Progenitor cell of endocrine pancreas (in vitro differentiated cells): ENCODE results near the gene ASIC3. TPM values are rescaled to one million over a fixed set of nuclear protein-coding genes. Genes with fewer than 3 reads are reported as not detected.
"Not testable (repeated sequence)": the region's sequence is repeated elsewhere in the genome, so short reads cannot be mapped to it uniquely, and the experiment has no call there.

ENCODE experiments used
- DNase-seq: peaks from one replicate; pipeline ENCODE4 v3.0.0; 2021; ENCODE audit warnings: low spot score; ENCODE audit not compliant: unreplicated experiment
- H3K27ac Mint-ChIP-seq: 2 replicates; pipeline ENCODE4 v1.8.0; 2021; ENCODE audit warnings: mild to moderate bottlenecking, moderate library complexity, mixed read lengths
- H3K27me3 Mint-ChIP-seq: 2 replicates; pipeline ENCODE4 v1.8.0; 2021; ENCODE audit warnings: mixed read lengths
- H3K36me3 Mint-ChIP-seq: 2 replicates; pipeline ENCODE4 v1.8.0; 2022; ENCODE audit warnings: mixed read lengths; ENCODE audit not compliant: insufficient read depth
- H3K4me1 Mint-ChIP-seq: 2 replicates; pipeline ENCODE4 v1.8.0; 2021; ENCODE audit warnings: low read depth, mixed read lengths
- H3K4me3 Mint-ChIP-seq: 2 replicates; pipeline ENCODE4 v1.8.0; 2021; ENCODE audit warnings: low read depth, mild to moderate bottlenecking, moderate library complexity, mixed read lengths
- H3K9me3 Mint-ChIP-seq: 2 replicates; pipeline ENCODE4 v1.8.0; 2021; ENCODE audit warnings: low read depth, mixed read lengths
- CTCF ChIP-seq: fragments of 200-600 bp; sonication (generic); IDR thresholded peaks from one replicate; pipeline ENCODE4 v1.5.0; 2021; ENCODE audit warnings: antibody characterized with exemption, mild to moderate bottlenecking; ENCODE audit not compliant: unreplicated experiment
- total RNA-seq: library from RNA; stranded (reverse); gene quantifications from 2 replicates; pipeline ENCODE4 v1.2.1, GENCODE V29; 2021

The ASIC3 gene
- total RNA-seq, 1 donor from 2014 or later = 5.1 TPM

DNA sequence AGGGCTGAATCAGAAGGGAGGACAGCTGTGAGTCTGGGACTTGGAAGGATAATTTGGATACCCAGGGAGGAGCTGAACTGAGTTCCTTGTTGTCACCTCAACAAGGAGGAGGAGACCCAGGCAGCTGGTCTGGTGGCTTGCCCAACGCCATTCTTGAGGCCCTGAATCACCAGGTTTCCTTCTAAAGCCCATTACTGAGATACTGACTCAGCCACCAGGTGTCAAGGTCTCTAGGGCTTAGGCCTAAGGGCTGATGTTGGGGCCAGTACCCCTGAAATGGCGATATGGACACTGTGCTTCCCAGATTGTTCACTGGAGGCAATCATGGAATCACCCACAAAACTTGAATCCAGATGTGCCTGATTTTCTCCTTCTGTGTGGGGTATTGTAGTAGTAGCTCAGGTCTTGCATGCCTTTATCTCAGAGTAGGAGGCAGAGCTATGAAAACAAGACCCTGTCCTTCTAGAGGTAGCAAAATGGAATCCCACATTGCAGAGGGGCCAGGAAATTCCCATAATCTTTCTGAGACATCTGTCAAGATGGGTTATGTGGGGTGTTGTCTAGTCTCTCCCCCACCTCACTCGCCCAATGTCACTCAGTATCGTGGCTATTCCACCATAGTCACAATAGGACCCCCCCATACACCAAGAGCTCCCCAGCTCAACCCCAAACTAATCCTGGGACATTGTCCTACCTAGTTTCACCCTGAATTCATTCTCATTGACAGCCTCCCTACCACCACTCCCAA, 22.2 kb upstream of the ASIC3 start:
- Mint-ChIP-seq H3K9me3 (no peaks in the 10 kb centered on the region), H3K36me3 (no peaks in the 10 kb centered on the region), H3K4me1 (peaks cover 19% of the 10 kb centered on the region), H3K27me3 (peaks cover 33% of the 10 kb centered on the region), H3K4me3 (no peak overlapping the region), H3K27ac (no peak overlapping the region)
- no peak for DNase-seq
- no peak for TF ChIP-seq CTCF

GRCh38 chr7:151026771-151027727, 21.3 kb upstream of the ASIC3 start:
- not testable (repeated sequence) for H3K36me3 Mint-ChIP-seq, DNase-seq, H3K9me3 Mint-ChIP-seq
- Mint-ChIP-seq H3K4me3 (peak overlapping the region; percentile 87), H3K4me1 (peaks cover 19% of the 10 kb centered on the region), H3K27me3 (peaks cover 23% of the 10 kb centered on the region), H3K27ac (peak overlapping the region; percentile 97)

GRCh38 chr7:151027728-151028130, 20.6 kb upstream of the ASIC3 start:
- H3K9me3 Mint-ChIP-seq = not testable (repeated sequence)

GRCh38 chr7:151028131-151028947, 20.0 kb upstream of the ASIC3 start, which contains the start of gene ABCB8:
ABCB8 (plus strand) TSS chr7:151028450; CDS start chr7:151028516, 66 bp downstream.
- Mint-ChIP-seq H3K9me3 (no peaks in the 10 kb centered on the region), H3K27ac (peak within 1 kb of the TSS; percentile 97), H3K36me3 (no peaks in the 10 kb centered on the region), H3K4me3 (peak within 1 kb of the TSS; percentile 87), H3K27me3 (peaks cover 17% of the 10 kb centered on the region), H3K4me1 (peaks cover 19% of the 10 kb centered on the region)
- TF ChIP-seq CTCF = peak; percentile 55
- peak; percentile 97 for DNase-seq

More at GRCh38 chr7:151027728-151028130, 20.6 kb upstream of the ASIC3 start:
- not testable (repeated sequence) for DNase-seq, H3K36me3 Mint-ChIP-seq
- Mint-ChIP-seq H3K27me3 (peaks cover 23% of the 10 kb centered on the region), H3K27ac (peak overlapping the region; percentile 97), H3K4me1 (peaks cover 19% of the 10 kb centered on the region), H3K4me3 (peak overlapping the region; percentile 87)

- peak overlapping the region; percentile 87 for H3K4me3 Mint-ChIP-seq
- H3K9me3 Mint-ChIP-seq = no peaks in the 10 kb centered on the region
- no peak for DNase-seq
- H3K4me1 Mint-ChIP-seq = peaks cover 19% of the 10 kb centered on the region
- no peak for TF ChIP-seq CTCF
- H3K27ac Mint-ChIP-seq = peak overlapping the region; percentile 97
- peaks cover 17% of the 10 kb centered on the region for H3K27me3 Mint-ChIP-seq
- no peaks in the 10 kb centered on the region for H3K36me3 Mint-ChIP-seq
Measured at GRCh38 chr7:151028948-151029501, 19.3 kb upstream of the ASIC3 start.
